ENCODE measurements around the gene LONP1.
A peak's percentile ranks its signal among the peaks of the same experiment; 100 is the strongest.

Gene LONP1

DNA sequence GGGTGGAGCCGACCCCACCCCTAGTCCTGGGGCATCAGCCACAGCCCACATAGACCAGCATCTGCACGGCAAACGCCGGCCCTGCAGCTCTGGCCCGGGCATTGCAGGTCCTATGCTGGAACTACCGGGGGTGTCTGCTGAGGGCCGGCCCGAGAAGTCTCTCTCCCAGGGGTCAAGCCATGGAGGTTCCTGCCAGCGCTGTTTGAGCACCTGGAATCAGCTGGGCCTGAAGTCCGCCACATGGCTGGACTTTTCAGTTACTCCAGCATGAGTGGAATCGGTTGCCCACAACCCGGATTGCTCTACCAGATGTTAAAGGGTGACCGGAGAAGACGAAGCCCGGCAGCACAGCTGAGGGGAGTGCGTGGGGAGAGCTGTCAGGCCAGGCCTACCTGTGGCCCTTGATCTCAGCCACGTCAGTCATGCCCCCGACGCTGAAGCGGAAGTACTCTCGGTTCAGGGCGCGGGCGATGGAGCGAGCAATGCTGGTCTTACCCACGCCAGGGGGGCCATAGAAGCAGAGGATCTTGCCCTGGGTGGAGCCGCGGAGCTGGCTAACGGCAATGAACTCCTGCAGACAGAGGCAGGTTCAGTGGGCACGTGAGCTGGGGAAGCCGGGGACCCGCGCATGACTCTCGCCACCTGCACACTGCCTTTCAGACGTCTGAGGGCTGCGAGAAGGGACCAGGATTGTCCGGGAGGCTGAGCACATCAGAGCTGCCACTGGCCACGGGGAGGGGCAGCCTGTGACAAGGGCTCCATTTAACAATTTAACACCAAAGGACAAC, 21.1 kb downstream of the LONP1 start:
- Histone ChIP-seq H3K36me3 (ENCODE audit: low read length) (no peaks in the 10 kb centered on the region), H3K9me3 (ENCODE audit: insufficient read depth, low read length) (no peaks in the 10 kb centered on the region), H3F3A (ENCODE audit: insufficient read depth) (peaks cover 20% of the 10 kb centered on the region), H3K79me2 (ENCODE audit: insufficient read depth, low read length) (no peaks in the 10 kb centered on the region), H3K4me2 (ENCODE audit: low read depth, low read length, poor library complexity, severe bottlenecking) (no peak overlapping the region), H3K27me3 (ENCODE audit: low read length) (no peaks in the 10 kb centered on the region), H3K4me3 (ENCODE audit: insufficient read depth, low read length, poor library complexity, severe bottlenecking) (no peak overlapping the region), H2AFZ (ENCODE audit: low read depth, low read length, severe bottlenecking) (no peak overlapping the region), H3K27ac (ENCODE audit: low read depth, low read length) (no peak overlapping the region), H3K9ac (ENCODE audit: low read length) (no peak overlapping the region), H3K9me2 (replicated peaks; ENCODE audit: insufficient read depth, low read length) (no peaks in the 10 kb centered on the region), H4K20me1 (ENCODE audit: low read depth, low read length) (no peaks in the 10 kb centered on the region; the same call in 1 of the 2 replicates)
- TF ChIP-seq EZH2phosphoT487 (conservative IDR thresholded peaks at IDR 0.05; ENCODE audit: low read length), result no peak
- TF ChIP-seq, protein P1, sequence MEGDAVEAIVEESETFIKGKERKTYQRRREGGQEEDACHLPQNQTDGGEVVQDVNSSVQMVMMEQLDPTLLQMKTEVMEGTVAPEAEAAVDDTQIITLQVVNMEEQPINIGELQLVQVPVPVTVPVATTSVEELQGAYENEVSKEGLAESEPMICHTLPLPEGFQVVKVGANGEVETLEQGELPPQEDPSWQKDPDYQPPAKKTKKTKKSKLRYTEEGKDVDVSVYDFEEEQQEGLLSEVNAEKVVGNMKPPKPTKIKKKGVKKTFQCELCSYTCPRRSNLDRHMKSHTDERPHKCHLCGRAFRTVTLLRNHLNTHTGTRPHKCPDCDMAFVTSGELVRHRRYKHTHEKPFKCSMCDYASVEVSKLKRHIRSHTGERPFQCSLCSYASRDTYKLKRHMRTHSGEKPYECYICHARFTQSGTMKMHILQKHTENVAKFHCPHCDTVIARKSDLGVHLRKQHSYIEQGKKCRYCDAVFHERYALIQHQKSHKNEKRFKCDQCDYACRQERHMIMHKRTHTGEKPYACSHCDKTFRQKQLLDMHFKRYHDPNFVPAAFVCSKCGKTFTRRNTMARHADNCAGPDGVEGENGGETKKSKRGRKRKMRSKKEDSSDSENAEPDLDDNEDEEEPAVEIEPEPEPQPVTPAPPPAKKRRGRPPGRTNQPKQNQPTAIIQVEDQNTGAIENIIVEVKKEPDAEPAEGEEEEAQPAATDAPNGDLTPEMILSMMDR (IDR thresholded peaks at IDR 0.05; ENCODE audit: insufficient read depth, low read length, poor library complexity, severe bottlenecking), result no peak

DNA sequence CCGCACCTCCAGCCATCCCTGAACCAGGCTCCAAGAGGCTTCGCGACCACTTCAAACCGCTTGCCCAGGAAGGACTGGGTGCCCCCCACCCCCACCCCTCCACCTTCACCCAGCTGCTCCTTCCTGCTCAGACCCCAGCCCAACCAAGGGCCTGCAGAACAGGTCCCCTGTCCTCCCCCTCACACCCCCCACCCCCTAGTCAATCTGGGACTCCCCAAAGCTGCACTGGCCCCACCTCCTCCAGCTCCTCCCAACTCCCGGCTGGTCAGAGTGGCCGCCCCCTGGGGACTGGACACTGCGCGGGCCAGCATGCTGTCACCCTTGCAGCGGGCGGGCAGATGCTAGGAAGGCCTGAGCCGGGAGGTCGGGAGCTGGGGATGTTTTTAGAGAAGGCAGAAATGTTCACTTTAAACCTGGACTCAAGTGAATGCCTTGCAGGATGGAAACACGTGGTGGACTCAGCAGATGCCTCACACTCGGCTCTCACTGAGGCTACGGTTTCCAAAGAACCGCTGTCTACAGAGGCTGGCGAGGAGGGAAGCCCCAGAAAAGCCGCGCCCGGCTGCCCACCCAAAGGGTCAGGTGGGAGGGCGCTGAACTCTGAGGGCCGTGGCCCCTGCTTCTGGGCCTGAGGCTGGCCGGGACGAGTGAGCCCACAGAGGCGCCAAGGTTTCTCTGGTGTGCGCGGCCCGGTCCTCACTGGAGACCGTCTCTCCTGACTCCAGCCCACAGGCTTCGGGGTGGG, 21.9 kb downstream of the LONP1 start:
- no peak overlapping the region for H3K9ac ChIP-seq (ENCODE audit: low read length)
- no peaks in the 10 kb centered on the region; the same call in 1 of the 2 replicates for H4K20me1 ChIP-seq (ENCODE audit: low read depth, low read length)
- H3K79me2 ChIP-seq (ENCODE audit: insufficient read depth, low read length), result 0 out of 2 replicates have a peak, but pooled peaks cover 2% of the 10 kb centered on the region
- H3K4me2 ChIP-seq (ENCODE audit: low read depth, low read length, poor library complexity, severe bottlenecking), result no peak overlapping the region
- no peak overlapping the region for H3K4me3 ChIP-seq (ENCODE audit: insufficient read depth, low read length, poor library complexity, severe bottlenecking)
- H3K27me3 ChIP-seq (ENCODE audit: low read length), result no peaks in the 10 kb centered on the region
- H3K27ac ChIP-seq (ENCODE audit: low read depth, low read length), result no peak overlapping the region
- no peaks in the 10 kb centered on the region for H3K9me2 ChIP-seq (replicated peaks; ENCODE audit: insufficient read depth, low read length)
- no peak overlapping the region for H2AFZ ChIP-seq (ENCODE audit: low read depth, low read length, severe bottlenecking)
- no peaks in the 10 kb centered on the region for H3K36me3 ChIP-seq (ENCODE audit: low read length)
- H3K9me3 ChIP-seq (ENCODE audit: insufficient read depth, low read length), result no peaks in the 10 kb centered on the region
- H3F3A ChIP-seq (ENCODE audit: insufficient read depth), result peaks cover 26% of the 10 kb centered on the region
- no peak for TF ChIP-seq EZH2phosphoT487 (conservative IDR thresholded peaks at IDR 0.05; ENCODE audit: low read length)
- TF ChIP-seq, protein P1 (IDR thresholded peaks at IDR 0.05; ENCODE audit: insufficient read depth, low read length, poor library complexity, severe bottlenecking), result no peak

DNA sequence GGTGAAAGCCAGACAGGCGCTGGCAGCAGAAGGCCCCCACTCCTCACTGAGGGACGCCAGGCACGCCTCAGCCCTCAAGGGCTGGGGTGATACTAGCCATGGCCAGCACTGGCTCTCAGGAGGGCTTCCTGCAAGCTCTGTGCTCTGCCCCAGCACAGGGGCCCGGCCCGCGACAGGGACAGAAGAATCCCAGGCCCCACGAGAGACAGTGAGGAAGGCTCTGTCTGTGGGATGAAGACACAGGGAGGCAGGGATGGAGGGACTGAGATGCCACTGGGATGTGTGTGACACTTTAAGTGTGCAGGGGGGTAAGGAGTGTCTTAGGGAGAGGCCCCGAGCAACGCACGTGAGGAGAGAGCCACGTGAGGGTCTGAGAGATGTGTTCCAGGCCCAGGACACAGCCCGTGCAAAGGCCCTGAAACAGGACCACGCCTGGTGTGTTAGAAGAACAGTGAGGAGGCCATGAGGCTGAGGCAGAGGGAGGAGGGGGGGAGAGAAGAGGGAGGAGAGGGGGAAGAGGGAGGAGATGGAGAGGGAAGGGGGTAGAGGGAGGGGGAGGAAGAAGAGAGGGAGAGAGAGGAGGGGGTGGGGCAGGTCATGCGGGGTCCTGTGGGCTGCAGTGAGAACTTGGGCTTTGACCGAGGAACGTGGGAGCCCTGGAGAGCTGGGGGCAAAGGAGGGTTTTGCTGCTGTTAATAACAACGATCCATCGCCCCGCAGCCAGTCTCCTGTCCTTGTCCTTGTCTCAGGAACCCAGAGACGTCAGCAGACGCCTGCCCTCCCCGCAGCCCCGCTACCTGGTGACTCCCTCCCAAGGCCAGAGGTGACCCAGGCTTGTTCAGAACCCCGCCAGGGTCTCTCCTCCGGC, 22.7 kb downstream of the LONP1 start:
- Histone ChIP-seq H3K9me3 (ENCODE audit: insufficient read depth, low read length) (no peaks in the 10 kb centered on the region), H3K36me3 (ENCODE audit: low read length) (no peaks in the 10 kb centered on the region), H4K20me1 (ENCODE audit: low read depth, low read length) (no peaks in the 10 kb centered on the region; the same call in 1 of the 2 replicates)

More for the DNA sequence above, 22.7 kb downstream of the LONP1 start:
- Histone ChIP-seq H3K27ac (ENCODE audit: low read depth, low read length) (0 out of 2 replicates have a peak overlapping the region, but pooled peaks have one; percentile 7), H3K9me2 (replicated peaks; ENCODE audit: insufficient read depth, low read length) (no peaks in the 10 kb centered on the region), H3F3A (ENCODE audit: insufficient read depth) (peaks cover 31% of the 10 kb centered on the region), H3K27me3 (ENCODE audit: low read length) (no peaks in the 10 kb centered on the region), H3K4me3 (ENCODE audit: insufficient read depth, low read length, poor library complexity, severe bottlenecking) (no peak overlapping the region), H3K4me2 (ENCODE audit: low read depth, low read length, poor library complexity, severe bottlenecking) (no peak overlapping the region), H3K79me2 (ENCODE audit: insufficient read depth, low read length) (peaks cover 10% of the 10 kb centered on the region), H3K9ac (ENCODE audit: low read length) (no peak overlapping the region), H2AFZ (ENCODE audit: low read depth, low read length, severe bottlenecking) (no peak overlapping the region)
- no peak for TF ChIP-seq EZH2phosphoT487 (conservative IDR thresholded peaks at IDR 0.05; ENCODE audit: low read length)
- TF ChIP-seq, protein P1 (IDR thresholded peaks at IDR 0.05; ENCODE audit: insufficient read depth, low read length, poor library complexity, severe bottlenecking), result no peak

All from SU-DHL-6 (cell line).